ENCODE results near the gene CLDN22.

- TF ChIP-seq CTCF (IDR thresholded peaks at IDR 0.05 in 8 of 11, conservative IDR thresholded peaks at IDR 0.05 in 3 of 11): no peak
- TF ChIP-seq POLR2A (IDR thresholded peaks at IDR 0.05): no peak
- TF ChIP-seq POLR2AphosphoS5 (IDR thresholded peaks at IDR 0.05): no peak
These were observed 38.2 kb upstream of the CLDN22 start for GRCh38 chr4:183358215-183358755.

All from spleen (tissue), 7 donors.